Neutrophil (primary cell): ENCODE results near the gene SELENOW.

ENCODE experiments used
- H3K27ac ChIP-seq: fragments of 200-600 bp; sonication (generic); 2 replicates; pipeline ENCODE4 v1.5.1; 2016; ENCODE audit warnings: mild to moderate bottlenecking, moderate library complexity
- H3K27me3 ChIP-seq: fragments of 200-600 bp; sonication (generic); 2 replicates; pipeline ENCODE4 v1.6.0; 2016; ENCODE audit warnings: mild to moderate bottlenecking
- H3K36me3 ChIP-seq: fragments of 200-600 bp; sonication (generic); 2 replicates; pipeline ENCODE4 v1.5.1; 2017
- H3K4me1 ChIP-seq, 2 experiments: fragments of 200-600 bp in 1 of 2; sonication (generic) in 1 of 2; 1 replicate in 1 of 2; 2 replicates in 1 of 2; pipeline versions ENCODE4 v1.5.1 to v1.6.1; 2013 to 2016; ENCODE audit warnings: low read depth in 1 of 2, low read length in 1 of 2, mild to moderate bottlenecking in 1 of 2, moderate library complexity in 1 of 2; ENCODE audit not compliant: control insufficient read depth in 1 of 2, insufficient read depth in 1 of 2
- H3K4me3 ChIP-seq, 2 experiments: fragments of 200-600 bp in 1 of 2; sonication (generic) in 1 of 2; 1 replicate in 1 of 2; 2 replicates in 1 of 2; pipeline ENCODE4 v1.5.1; 2013 to 2016; ENCODE audit warnings: low read depth in 1 of 2, low read length in 1 of 2, mild to moderate bottlenecking in 1 of 2, moderate library complexity in 1 of 2
- H3K9me3 ChIP-seq: fragments of 200-600 bp; sonication (generic); 2 replicates; pipeline ENCODE4 v1.5.1; 2016
- TF ChIP-seq, protein P1 (sequence below): fragments of 200-600 bp; sonication (generic); IDR thresholded peaks from 2 replicates; pipeline ENCODE4 v1.5.1; 2016; ENCODE audit warnings: antibody characterized with exemption

Gene SELENOW

DNA sequence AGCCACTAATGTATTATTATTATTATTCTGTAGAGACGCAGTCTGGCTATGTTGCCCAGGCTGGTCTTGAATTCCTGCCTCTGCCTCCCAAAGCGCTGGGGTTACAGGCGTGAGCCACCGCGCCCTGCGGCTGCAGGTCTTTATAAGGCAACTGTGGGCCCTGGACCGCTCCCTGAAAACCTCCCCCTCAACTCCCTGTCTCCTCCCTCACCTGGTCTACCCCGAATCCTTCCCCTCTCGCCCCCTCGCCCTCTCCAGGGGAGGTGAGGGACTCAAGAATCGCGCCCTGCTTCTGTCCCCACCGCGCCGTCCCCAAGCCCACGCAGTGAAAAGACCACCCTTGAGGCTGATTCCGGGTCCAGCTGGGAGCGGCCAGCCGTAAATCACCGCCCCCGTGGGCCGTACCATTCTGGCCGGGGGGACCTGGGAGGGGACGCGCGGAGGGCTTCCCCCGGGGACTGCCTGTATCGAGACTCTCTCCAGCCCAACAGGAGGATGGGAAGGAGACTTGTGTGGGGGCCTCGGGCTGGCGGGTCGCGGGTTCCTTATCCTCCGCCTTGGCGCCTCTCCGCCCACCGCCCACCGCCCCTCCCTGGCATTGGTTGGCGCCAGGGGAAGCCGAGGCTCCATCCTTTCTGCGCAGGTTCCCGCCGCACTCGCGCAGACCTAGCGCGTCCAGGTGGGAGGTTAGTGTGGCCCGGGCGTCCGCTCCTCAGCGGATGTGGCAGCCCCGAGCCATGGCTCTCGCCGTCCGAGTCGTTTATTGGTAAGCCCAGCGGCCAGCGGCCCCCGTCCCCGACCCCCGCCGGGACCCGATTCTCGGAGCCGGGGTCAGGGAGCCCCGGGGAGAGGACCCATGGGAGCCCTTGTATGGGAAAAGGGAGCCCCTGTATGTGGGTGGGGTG, at the start of gene SELENOW:
Gene SELENOW, plus strand, starts transcription at position 655 of the 905 bp plus-strand sequence. Its CDS starts 83 bp downstream, at position 738.
- TF ChIP-seq, protein P1, sequence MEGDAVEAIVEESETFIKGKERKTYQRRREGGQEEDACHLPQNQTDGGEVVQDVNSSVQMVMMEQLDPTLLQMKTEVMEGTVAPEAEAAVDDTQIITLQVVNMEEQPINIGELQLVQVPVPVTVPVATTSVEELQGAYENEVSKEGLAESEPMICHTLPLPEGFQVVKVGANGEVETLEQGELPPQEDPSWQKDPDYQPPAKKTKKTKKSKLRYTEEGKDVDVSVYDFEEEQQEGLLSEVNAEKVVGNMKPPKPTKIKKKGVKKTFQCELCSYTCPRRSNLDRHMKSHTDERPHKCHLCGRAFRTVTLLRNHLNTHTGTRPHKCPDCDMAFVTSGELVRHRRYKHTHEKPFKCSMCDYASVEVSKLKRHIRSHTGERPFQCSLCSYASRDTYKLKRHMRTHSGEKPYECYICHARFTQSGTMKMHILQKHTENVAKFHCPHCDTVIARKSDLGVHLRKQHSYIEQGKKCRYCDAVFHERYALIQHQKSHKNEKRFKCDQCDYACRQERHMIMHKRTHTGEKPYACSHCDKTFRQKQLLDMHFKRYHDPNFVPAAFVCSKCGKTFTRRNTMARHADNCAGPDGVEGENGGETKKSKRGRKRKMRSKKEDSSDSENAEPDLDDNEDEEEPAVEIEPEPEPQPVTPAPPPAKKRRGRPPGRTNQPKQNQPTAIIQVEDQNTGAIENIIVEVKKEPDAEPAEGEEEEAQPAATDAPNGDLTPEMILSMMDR, result no peak
- peaks cover 15% of the 10 kb centered on the region for H3K36me3 ChIP-seq
- no peak within 1 kb of the TSS for H3K27ac ChIP-seq
- H3K4me1 ChIP-seq, result peaks cover 12 to 18% of the 10 kb centered on the region in 2 experiments
- peak within 1 kb of the TSS; percentile 59 to 61 for H3K4me3 ChIP-seq
- no peaks in the 10 kb centered on the region for H3K9me3 ChIP-seq
- H3K27me3 ChIP-seq, result peaks cover 20% of the 10 kb centered on the region

DNA sequence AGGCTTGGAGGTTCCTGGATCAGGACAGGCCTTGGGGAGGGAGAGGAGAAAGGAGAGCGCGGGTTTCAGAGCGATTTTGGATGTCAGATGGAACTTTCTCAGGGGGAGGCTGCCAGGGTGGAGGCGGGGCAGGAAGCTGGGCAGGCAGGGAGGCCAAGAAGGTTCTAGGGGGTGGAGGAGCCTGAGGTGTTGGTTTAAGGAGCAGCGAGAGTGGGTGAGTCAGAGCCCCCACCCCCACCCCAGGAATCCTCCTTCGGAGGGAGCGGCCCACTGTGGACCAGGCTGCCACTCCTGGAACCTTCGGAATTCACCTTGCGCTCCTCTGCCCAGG, 49.1 kb upstream of the SELENOW start:
- H3K4me1 ChIP-seq, result no peaks in the 10 kb centered on the region
- no peaks in the 10 kb centered on the region for H3K36me3 ChIP-seq
- H3K27ac ChIP-seq, result no peak overlapping the region
- H3K9me3 ChIP-seq, result no peaks in the 10 kb centered on the region
- no peak overlapping the region for H3K4me3 ChIP-seq
- H3K27me3 ChIP-seq, result peaks cover 42% of the 10 kb centered on the region
- TF ChIP-seq, protein P1, result no peak

DNA sequence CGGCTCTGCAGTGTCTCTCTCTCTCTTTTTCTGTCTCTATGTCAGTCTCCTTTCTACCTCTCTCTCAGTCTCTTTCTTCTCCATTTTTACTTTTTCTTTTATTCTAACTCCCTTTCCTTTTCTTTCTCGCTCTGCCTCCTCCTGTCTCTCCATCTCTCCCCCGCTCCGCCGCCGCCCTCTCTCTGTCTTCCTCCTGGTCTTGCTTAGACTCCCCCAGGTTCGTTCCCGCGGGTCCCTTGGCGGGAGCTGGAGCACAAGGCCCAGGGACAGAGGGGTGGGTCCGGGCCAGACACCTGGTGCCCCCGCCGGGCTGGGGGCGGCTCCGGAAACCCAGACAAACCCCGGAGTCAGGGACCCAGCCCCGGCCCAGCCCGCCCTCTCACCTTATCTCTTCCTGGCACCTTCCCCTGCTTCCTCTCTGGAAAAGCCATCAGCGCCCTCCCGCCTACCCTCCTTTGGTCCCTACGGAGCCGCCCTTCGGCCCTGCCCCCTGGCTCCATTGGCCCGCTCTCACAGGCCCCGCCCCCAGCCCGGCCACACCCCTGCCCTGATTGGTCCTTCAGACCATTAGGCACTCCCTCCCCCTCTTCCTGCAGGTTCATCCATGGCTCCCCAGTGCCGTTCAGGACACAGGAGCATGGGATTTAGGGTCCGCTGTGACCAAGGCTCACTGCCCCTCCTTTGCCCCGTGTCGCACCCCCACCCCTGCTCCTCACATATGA, 48.5 kb upstream of the SELENOW start:
- H3K4me3 ChIP-seq, result no peak overlapping the region
- TF ChIP-seq, protein P1, result no peak

DNA sequence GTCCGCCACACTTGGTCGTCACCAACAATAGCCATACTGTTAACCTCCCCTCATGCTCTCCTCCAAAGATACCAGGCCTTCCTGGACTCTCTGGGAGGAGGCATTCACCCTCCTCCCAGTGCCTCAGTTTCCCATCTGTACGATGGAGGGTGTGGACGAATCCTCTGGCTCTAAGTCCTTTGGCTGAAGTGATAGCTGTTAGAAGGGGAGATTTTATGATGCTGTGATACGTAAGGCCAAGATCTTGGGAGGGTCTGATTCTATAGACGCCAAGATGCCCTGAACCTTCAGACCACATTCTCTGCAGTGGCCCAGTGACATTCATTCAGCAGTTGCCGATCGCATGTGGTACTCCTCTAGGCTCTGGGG, 48.0 kb upstream of the SELENOW start:
- H3K4me3 ChIP-seq, result no peak overlapping the region
- no peaks in the 10 kb centered on the region for H3K4me1 ChIP-seq
- TF ChIP-seq, protein P1, result no peak
- H3K36me3 ChIP-seq, result no peaks in the 10 kb centered on the region
- no peaks in the 10 kb centered on the region for H3K9me3 ChIP-seq
- H3K27ac ChIP-seq, result no peak overlapping the region
- H3K27me3 ChIP-seq, result peaks cover 42% of the 10 kb centered on the region

More for the DNA sequence above, 48.5 kb upstream of the SELENOW start:
- Histone ChIP-seq H3K27me3 (peaks cover 42% of the 10 kb centered on the region), H3K4me1 (no peaks in the 10 kb centered on the region), H3K36me3 (no peaks in the 10 kb centered on the region), H3K9me3 (no peaks in the 10 kb centered on the region), H3K27ac (no peak overlapping the region)

DNA sequence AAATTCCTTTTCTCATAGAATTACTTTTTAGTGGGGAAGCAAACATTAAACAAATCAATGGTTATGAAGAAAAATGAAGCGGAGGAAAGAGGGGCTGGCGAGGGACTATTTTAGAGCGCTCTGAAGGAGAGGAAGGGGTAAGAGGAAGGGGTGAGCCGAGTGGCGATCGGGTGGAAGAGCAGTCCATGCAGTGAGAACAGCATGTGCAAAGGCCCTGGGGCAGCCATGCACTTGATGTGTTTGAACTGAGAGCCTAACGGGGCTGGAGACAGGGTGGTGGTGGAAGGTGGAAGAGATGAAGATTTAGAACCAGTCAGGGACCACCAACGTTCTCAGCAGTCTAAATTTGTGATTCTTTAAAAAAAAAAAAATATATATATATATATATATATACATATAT, 47.6 kb upstream of the SELENOW start:
- no peaks in the 10 kb centered on the region for H3K9me3 ChIP-seq

More for the DNA sequence above, 47.6 kb upstream of the SELENOW start:
- Histone ChIP-seq H3K27me3 (peaks cover 42% of the 10 kb centered on the region), H3K4me3 (no peak overlapping the region), H3K4me1 (no peaks in the 10 kb centered on the region), H3K27ac (no peak overlapping the region), H3K36me3 (no peaks in the 10 kb centered on the region)
- TF ChIP-seq, protein P1, result no peak
